Measurements from ENCODE around the gene BRCA1.
"Not testable (repeated sequence)": the region's sequence is repeated elsewhere in the genome, so short reads cannot be mapped to it uniquely, and the experiment has no call there.

The BRCA1 gene

GRCh38 chr17:43125133-43125966, at the start of gene BRCA1:
Gene BRCA1, minus strand, starts transcription at chr17:43125364. Its CDS starts 1,268 bp downstream, at chr17:43124096.
- peak; percentile 99 for DNase-seq

- DNase-seq: peak; percentile 78
Observed at GRCh38 chr17:43171586-43172487, 46.7 kb upstream of the BRCA1 start.

- DNase-seq: peak; percentile 100
Observed at GRCh38 chr17:43170766-43171585, 45.8 kb upstream of the BRCA1 start, which contains the start of gene NBR1. Gene NBR1, plus strand, starts transcription at chr17:43171214. Its CDS starts 4,586 bp downstream, at chr17:43175800.

GRCh38 chr17:43170140-43170765, 45.1 kb upstream of the BRCA1 start:
- DNase-seq: peak; percentile 95

- no peak for DNase-seq
Observed at GRCh38 chr17:43169561-43170139, 44.5 kb upstream of the BRCA1 start.

- not testable (repeated sequence) for DNase-seq
Observed at GRCh38 chr17:43165971-43166370, 40.8 kb upstream of the BRCA1 start.

- DNase-seq: not testable (repeated sequence)
Observed at GRCh38 chr17:43159957-43160356, 34.8 kb upstream of the BRCA1 start.

- not testable (repeated sequence) for DNase-seq
Observed at GRCh38 chr17:43159232-43159631, 34.1 kb upstream of the BRCA1 start.

- no peak for DNase-seq
Observed at GRCh38 chr17:43155666-43156065, 30.5 kb upstream of the BRCA1 start.

GRCh38 chr17:43153197-43153835, 28.2 kb upstream of the BRCA1 start:
- DNase-seq: not testable (repeated sequence)

- no peak for DNase-seq
Observed at GRCh38 chr17:43151880-43152456, 26.8 kb upstream of the BRCA1 start.

GRCh38 chr17:43146649-43147048, 21.5 kb upstream of the BRCA1 start:
- no peak for DNase-seq

- DNase-seq: no peak
Observed at GRCh38 chr17:43143201-43143600, 18.0 kb upstream of the BRCA1 start.

GRCh38 chr17:43142153-43142552, 17.0 kb upstream of the BRCA1 start:
- DNase-seq: no peak

GRCh38 chr17:43140396-43141332, 15.5 kb upstream of the BRCA1 start:
- no peak for DNase-seq

GRCh38 chr17:43138531-43138930, 13.4 kb upstream of the BRCA1 start:
- not testable (repeated sequence) for DNase-seq

GRCh38 chr17:43136574-43136973, 11.4 kb upstream of the BRCA1 start:
- not testable (repeated sequence) for DNase-seq

- no peak for DNase-seq
Observed at GRCh38 chr17:43135454-43135819, 10.3 kb upstream of the BRCA1 start.

GRCh38 chr17:43134774-43135453, 9.8 kb upstream of the BRCA1 start:
- DNase-seq: no peak

Measured in eye (tissue), 1 donor.